ENCODE data around the gene LILRB5.
A peak's percentile ranks its signal among the peaks of the same experiment; 100 is the strongest.
"Not testable (repeated sequence)": the region's sequence is repeated elsewhere in the genome, so short reads cannot be mapped to it uniquely, and the experiment has no call there.

The LILRB5 gene

GRCh38 chr19:54240372-54241336 lies 16.4 kb downstream of the LILRB5 start:
- DNase-seq: not testable (repeated sequence)

- not testable (repeated sequence) for DNase-seq
These were observed 17.3 kb downstream of the LILRB5 start for GRCh38 chr19:54239491-54240371.

- no peak for DNase-seq
These were observed 23.1 kb downstream of the LILRB5 start for GRCh38 chr19:54233941-54234340.

GRCh38 chr19:54231077-54231931 lies 25.8 kb downstream of the LILRB5 start:
- peak; percentile 79 for DNase-seq

DNA sequence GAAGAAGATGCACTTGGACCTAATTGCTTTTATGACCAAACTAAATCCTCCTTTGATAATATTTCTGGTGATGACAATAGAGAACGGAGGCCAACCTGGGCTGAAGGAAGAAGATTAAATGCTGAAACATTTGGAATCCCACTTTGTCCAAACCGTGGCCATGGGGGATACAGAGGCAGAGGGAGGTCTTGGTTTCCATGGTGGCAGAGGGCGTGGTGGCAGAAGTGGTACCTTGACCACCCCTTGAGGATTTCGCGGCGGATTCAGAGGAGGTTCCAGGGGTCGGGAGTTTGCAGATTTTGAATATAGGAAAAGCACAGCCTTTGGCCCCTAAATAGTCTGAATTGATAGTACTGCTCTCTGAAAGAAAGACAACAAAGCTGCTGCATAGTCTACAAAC lies 27.0 kb downstream of the LILRB5 start:
- no peak for DNase-seq

DNA sequence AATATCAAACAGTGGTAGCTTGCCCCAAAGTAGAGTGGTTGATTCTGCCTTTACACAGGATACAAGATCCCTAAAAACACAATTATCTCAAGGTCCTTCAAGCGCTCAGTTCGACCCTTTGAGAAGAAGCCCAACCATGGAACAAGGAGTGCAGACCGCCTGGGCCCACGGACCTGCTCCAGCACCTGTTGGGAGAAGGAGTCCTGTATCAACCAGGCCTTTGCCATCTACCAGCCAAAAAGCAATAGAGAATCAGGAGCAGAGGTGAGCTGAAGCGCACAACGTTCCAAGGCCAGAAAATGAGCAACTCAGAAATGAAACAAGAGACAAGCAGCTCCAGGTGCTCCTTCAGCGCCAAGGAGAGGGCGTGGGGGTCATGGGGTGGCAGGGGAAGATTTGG lies 27.9 kb downstream of the LILRB5 start:
- no peak for DNase-seq

- DNase-seq: not testable (repeated sequence)
These were observed 32.5 kb downstream of the LILRB5 start for GRCh38 chr19:54224619-54225018.

DNA sequence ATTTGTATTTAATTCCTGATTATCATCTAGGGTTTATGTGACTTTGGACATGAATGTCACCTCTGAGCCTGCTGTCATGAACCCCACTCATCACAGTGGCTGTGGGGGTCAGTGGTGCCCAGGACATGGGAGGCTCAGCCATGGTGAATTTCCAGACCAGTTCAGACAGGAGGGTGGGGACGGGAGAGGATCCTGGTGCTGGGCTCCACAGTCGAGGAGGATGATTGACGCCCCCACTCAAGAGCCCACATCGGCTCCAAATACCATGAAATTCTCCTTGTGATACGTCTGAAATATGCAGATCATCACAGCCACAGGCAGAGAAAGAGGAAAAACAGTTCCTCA lies 33.2 kb downstream of the LILRB5 start:
- DNase-seq: not testable (repeated sequence)

GRCh38 chr19:54223277-54223936 lies 33.7 kb downstream of the LILRB5 start:
- not testable (repeated sequence) for DNase-seq

- not testable (repeated sequence) for DNase-seq
These were observed 34.4 kb downstream of the LILRB5 start, which contains the start of gene LILRB3 for GRCh38 chr19:54222474-54223276. Gene LILRB3, minus strand, starts transcription at chr19:54223007. Its CDS starts 31 bp downstream, at chr19:54222976.

DNA sequence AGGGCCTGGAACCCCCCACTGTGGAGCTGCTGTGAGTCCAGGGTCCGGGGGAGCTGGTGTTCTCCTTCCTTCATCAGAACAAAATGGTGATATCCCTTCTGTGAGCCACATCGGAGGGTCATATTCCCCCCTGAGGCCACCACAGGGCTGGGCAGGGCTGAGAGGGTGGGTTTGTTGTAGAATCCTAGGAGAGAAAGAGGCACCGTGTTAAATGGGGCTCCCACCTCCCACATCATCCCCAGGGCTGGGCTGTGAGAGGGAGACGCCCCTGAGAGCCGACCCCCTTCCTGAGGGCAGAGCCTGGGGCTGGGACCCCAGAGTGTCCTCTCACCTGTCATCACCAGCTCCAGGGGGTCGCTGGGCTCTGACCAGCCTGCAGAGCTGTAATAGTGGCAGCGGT lies 35.1 kb downstream of the LILRB5 start:
- not testable (repeated sequence) for DNase-seq

DNA sequence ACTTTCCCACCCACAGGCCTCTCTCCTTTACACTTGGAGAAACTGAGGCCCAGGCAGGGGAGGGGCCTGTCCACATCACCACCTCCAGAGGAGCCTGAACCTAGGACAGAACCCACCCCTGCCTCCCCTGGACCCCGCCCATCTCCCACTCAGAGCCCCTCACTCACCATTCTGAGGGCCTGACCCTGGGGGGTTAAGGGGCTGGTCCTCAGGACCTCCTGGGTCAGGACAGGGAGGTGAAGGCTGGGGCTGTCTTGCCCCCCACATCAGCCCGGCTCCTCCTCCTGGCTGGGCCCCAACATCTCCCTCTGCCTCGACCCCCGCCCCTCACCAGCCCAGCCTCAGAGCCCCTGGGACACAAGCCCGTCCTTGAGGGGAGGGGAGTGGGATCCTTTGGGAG lies 37.4 kb downstream of the LILRB5 start:
- not testable (repeated sequence) for DNase-seq

GRCh38 chr19:54218960-54219661 lies 38.0 kb downstream of the LILRB5 start:
- DNase-seq: no peak

DNA sequence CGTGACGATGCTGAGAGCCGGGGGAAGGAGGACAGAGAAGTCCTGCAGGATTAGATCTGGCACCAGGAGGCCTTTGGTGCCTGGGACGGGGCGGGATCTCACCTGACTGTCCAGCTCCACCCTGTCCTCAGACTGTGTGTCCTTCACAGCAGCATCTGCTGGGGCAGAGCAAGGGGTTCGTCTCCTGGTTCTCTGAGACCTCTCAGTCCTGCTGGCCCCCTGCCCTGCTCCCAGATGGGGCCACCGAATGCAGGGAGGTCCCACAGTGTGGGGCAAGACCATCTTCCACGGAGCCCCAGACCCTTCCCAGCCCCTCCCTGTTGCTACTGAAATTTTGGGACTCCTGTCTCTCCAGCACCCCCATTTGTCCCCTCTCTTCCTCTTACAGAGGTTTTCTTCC lies 38.8 kb downstream of the LILRB5 start:
- DNase-seq: no peak

DNA sequence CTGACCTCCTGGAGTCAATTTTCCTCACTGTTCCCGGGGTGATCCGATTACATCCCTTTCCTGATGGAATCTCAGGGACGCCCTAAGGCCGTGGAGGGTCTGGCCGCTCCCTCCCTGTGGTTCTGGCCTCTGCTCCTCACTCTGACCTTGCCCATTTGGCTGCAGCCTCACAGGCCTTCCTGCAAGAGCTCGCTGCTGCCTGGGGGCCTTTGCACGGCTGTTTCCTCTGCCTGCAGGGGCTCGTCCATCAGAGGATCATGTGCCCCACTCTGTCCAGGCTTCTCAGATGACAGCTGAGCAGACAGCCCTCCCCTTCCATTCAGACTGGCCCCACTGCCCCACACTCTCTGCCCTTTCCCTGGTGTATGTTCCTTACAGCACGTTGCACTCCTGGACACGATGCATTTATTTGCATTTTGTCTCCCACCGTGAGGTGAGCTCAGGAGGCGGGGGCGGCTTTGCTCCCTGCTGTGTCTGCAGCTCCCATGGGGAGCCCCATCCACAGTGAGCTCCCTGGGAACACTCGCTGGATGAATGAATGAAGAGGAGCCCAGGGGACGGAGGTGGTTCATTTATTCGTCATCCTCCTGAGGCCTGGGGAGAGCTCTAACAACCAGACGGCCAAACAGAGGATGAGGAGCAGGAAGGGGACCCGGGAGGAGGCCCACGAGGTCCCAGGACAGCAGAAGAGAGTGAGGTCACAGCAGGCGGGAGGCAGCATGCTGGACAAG lies 39.4 kb downstream of the LILRB5 start:
- not testable (repeated sequence) for DNase-seq

GRCh38 chr19:54216869-54217268 lies 40.2 kb downstream of the LILRB5 start:
- no peak for DNase-seq

DNA sequence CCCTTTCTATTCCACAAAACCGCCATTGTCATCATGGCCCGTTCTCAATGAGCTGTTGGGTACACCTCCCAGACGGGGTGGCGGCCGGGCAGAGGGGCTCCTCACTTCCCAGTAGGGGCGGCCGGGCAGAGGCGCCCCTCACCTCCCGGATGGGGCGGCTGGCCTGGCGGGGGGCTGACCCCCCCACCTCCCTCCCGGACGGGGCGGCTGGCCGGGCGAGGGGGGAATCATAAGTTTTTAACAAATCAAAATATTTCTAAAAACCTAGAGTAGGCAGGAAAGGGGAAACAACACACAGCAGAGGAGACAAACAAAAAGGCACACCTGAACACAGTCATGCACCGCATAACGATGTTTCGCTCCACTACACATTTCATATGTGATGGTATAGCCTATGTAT lies 42.3 kb downstream of the LILRB5 start:
- not testable (repeated sequence) for DNase-seq

DNA sequence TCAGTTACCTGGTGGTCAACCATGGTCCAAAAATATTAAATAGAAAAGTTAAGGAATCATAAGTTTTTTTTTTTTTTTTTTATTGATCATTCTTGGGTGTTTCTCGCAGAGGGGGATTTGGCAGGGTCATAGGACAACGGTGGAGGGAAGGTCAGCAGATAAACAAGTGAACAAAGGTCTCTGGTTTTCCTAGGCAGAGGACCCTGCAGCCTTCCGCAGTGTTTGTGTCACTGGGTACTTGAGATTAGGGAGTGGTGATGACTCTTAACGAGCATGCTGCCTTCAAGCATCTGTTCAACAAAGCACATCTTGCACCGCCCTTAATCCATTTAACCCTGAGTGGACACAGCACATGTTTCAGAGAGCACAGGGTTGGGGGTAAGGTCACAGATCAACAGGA lies 42.9 kb downstream of the LILRB5 start:
- DNase-seq: not testable (repeated sequence)

GRCh38 chr19:54211235-54211634 lies 45.8 kb downstream of the LILRB5 start:
- no peak for DNase-seq

All from COR-L47 (cell line).